Sigmoid colon (tissue), 7 donors: ENCODE data around the gene ZSCAN9. TPM values are rescaled to one million over a fixed set of nuclear protein-coding genes. Genes with fewer than 3 reads are reported as not detected.

Experiments used
- DNase-seq: peaks from one replicate; pipeline ENCODE4 v3.0.0-alpha.2; 2019
- H3K27ac ChIP-seq, 4 donors: fragments of 200-600 bp; sonication (generic); one replicate each; pipeline ENCODE4 v1.5.1; 2016 to 2019; ENCODE audit warnings: mild to moderate bottlenecking in 1 of 4
- H3K27me3 ChIP-seq, 3 donors: fragments of 200-600 bp; sonication (generic); one replicate each; pipeline ENCODE4 v1.5.1; 2019; ENCODE audit warnings: mild to moderate bottlenecking in 1 of 3
- H3K36me3 ChIP-seq, 4 donors: fragments of 200-600 bp; sonication (generic); one replicate each; pipeline ENCODE4 v1.5.1; 2016 to 2019
- H3K4me1 ChIP-seq, 4 donors: fragments of 200-600 bp; sonication (generic); one replicate each; pipeline ENCODE4 v1.5.1; 2017 to 2019
- H3K4me3 ChIP-seq, 4 donors: fragments of 200-600 bp; sonication (generic); one replicate each; pipeline ENCODE4 v1.5.1; 2017 to 2019; ENCODE audit warnings: mild to moderate bottlenecking in 2 of 4, moderate library complexity in 1 of 4
- H3K9me3 ChIP-seq, 4 donors: fragments of 200-600 bp in 3 of 4; sonication (generic) in 3 of 4; one replicate each; pipeline versions ENCODE4 v1.5.1 to v1.6.1; 2013 to 2019
- CTCF ChIP-seq, 4 experiments: fragments of 450-650 bp in 3 of 4; fragments of 200-600 bp in 1 of 4; IDR thresholded peaks; one replicate each; pipeline ENCODE4 v1.5.1; 2016 to 2019; ENCODE audit warnings: antibody characterized with exemption in 4 of 4, mild to moderate bottlenecking in 3 of 4, moderate library complexity in 2 of 4
- EP300 ChIP-seq, 4 donors: sonication (generic); formaldehyde crosslinking; IDR thresholded peaks; one replicate each; pipeline ENCODE4 v1.6.1; 2017; ENCODE audit warnings: antibody characterized with exemption in 4 of 4
- POLR2A ChIP-seq, 2 donors: fragments of 450-650 bp; IDR thresholded peaks; one replicate each; pipeline ENCODE4 v1.6.1; 2016; ENCODE audit warnings: antibody characterized with exemption in 2 of 2, mild to moderate bottlenecking in 2 of 2, moderate library complexity in 2 of 2
- POLR2AphosphoS5 ChIP-seq, 4 donors: sonication (generic); formaldehyde crosslinking; IDR thresholded peaks; one replicate each; pipeline ENCODE4 v1.6.1; 2017; ENCODE audit warnings: antibody characterized with exemption in 4 of 4
- WGBS, 2 donors: extraction: QIAGEN DNeasy Blood & Tissue Kit; methylation state at CpG; one replicate each; pipeline ENCODE4 v1.1.7; 2013; 5-methylcytosine and 5-hydroxymethylcytosine counted together
- intact Hi-C: fragments of 100-400 bp; cut with DNase I; formaldehyde crosslinking; loops from one replicate; pipeline ENCODE4 v1.15.1; 2023
- polyA plus RNA-seq, 3 donors: library from polyadenylated mRNA; stranded (reverse); fragments of 200-250 nt; gene quantifications; one replicate each; pipeline ENCODE4 v1.2.3, GENCODE V29; 2013
- total RNA-seq, 4 donors: library from RNA; depleted of rRNA; stranded (reverse); fragments of >200 nt; gene quantifications; one replicate each; pipeline ENCODE4 v1.1.0, GENCODE V29; 2016
- donor health status: healthy with polysubstance abuse.
- donor health status: Bipolar disorder and iron deficiency.
- donor health status: healthy.

ZSCAN9 gene
- total and polyA plus RNA-seq, 7 donors: 1.8 to 15.1 (median 14.0) TPM

GRCh38 chr6:28226460-28226859 lies 1.4 kb downstream of the ZSCAN9 start:
- no peak for TF ChIP-seq POLR2A (IDR thresholded peaks at IDR 0.05)
- no peak for TF ChIP-seq CTCF (IDR thresholded peaks at IDR 0.05)
- no peak for TF ChIP-seq EP300 (IDR thresholded peaks at IDR 0.05)
- no peak for TF ChIP-seq POLR2AphosphoS5 (IDR thresholded peaks at IDR 0.05)
- 92 to 93% methylated on average over 2 of the region's 2 CpGs for WGBS, 2 donors
- H3K4me1 ChIP-seq: peaks cover 0 to 21% (median 8%) of the 10 kb centered on the region in 4 donors
- no peaks in the 10 kb centered on the region for H3K9me3 ChIP-seq
- no peak overlapping the region for H3K4me3 ChIP-seq
- H3K36me3 ChIP-seq: peaks cover 0 to 46% (median 28%) of the 10 kb centered on the region in 4 donors
- H3K27me3 ChIP-seq: no peaks in the 10 kb centered on the region
- no peak for DNase-seq
- peak overlapping the region in 2 of 4 donors; percentile 81 to 87 for H3K27ac ChIP-seq
- intact Hi-C loops: loop anchor here (10.0 kb wide), 2 partner anchors 128 to 758 kb away; no protein-coding TSS in a partner anchor

GRCh38 chr6:28232785-28233184 lies 7.7 kb downstream of the ZSCAN9 start:
- Histone ChIP-seq H3K4me3 (no peak overlapping the region), H3K9me3 (no peaks in the 10 kb centered on the region), H3K27me3 (no peaks in the 10 kb centered on the region), H3K4me1 (no peaks in the 10 kb centered on the region), H3K36me3 (peaks cover 0 to 74% (median 33%) of the 10 kb centered on the region in 4 donors), H3K27ac (no peak overlapping the region)
- intact Hi-C loops: no loop called here
- no peak for DNase-seq
- WGBS, 2 donors: 97 to 98% methylated on average over 11 of the region's 11 CpGs
- no peak for TF ChIP-seq EP300 (IDR thresholded peaks at IDR 0.05)
- TF ChIP-seq CTCF (IDR thresholded peaks at IDR 0.05): no peak
- TF ChIP-seq POLR2AphosphoS5 (IDR thresholded peaks at IDR 0.05): no peak
- TF ChIP-seq POLR2A (IDR thresholded peaks at IDR 0.05): no peak

GRCh38 chr6:28235912-28236452 lies 10.9 kb downstream of the ZSCAN9 start:
- Histone ChIP-seq H3K36me3 (peaks cover 0 to 42% (median 14%) of the 10 kb centered on the region in 4 donors), H3K4me3 (no peak overlapping the region), H3K9me3 (no peaks in the 10 kb centered on the region), H3K4me1 (no peaks in the 10 kb centered on the region), H3K27me3 (no peaks in the 10 kb centered on the region), H3K27ac (no peak overlapping the region)
- no peak for DNase-seq
- intact Hi-C loops: no loop called here
- 92 to 94% methylated on average over 3 of the region's 3 CpGs for WGBS, 2 donors
- TF ChIP-seq POLR2AphosphoS5 (IDR thresholded peaks at IDR 0.05) (no peak), POLR2A (IDR thresholded peaks at IDR 0.05) (no peak), EP300 (IDR thresholded peaks at IDR 0.05) (no peak), CTCF (IDR thresholded peaks at IDR 0.05) (no peak)

GRCh38 chr6:28239636-28240035 lies 14.6 kb downstream of the ZSCAN9 start:
- no peak overlapping the region for H3K27ac ChIP-seq
- peaks cover 0 to 16% (median under 1%) of the 10 kb centered on the region in 4 donors for H3K36me3 ChIP-seq
- no peak overlapping the region for H3K4me3 ChIP-seq
- no peaks in the 10 kb centered on the region for H3K27me3 ChIP-seq
- 92 to 98% methylated on average over 1 of the region's 1 CpG for WGBS, 2 donors
- TF ChIP-seq POLR2A (IDR thresholded peaks at IDR 0.05): no peak
- no peak for TF ChIP-seq EP300 (IDR thresholded peaks at IDR 0.05)
- TF ChIP-seq CTCF (IDR thresholded peaks at IDR 0.05): no peak
- no peak for TF ChIP-seq POLR2AphosphoS5 (IDR thresholded peaks at IDR 0.05)
- intact Hi-C loops: no loop called here
- no peaks in the 10 kb centered on the region for H3K9me3 ChIP-seq
- H3K4me1 ChIP-seq: no peaks in the 10 kb centered on the region
- DNase-seq: no peak

DNA sequence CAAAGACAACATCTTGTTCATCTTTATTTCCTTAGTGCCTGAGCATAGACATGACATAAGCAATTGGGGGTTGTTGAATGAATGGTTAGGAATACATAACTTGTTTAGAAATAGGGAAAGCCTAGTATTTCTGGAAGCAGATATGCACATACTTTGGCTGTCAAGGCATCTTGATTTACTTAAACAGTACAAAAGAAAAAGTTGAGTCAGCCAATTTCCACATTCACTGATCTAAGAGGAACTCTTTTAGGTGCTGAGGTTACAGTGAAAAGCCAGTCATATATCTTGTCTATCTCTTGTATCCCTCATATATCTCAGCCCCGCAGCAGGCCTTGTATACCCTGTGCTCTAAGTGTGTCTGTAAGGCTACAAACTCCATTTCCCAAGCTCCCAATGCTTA lies 15.4 kb downstream of the ZSCAN9 start:
- intact Hi-C loops: no loop called here
- WGBS, 2 donors: 92 to 97% methylated on average over 1 of the region's 1 CpG
- TF ChIP-seq CTCF (IDR thresholded peaks at IDR 0.05): no peak
- TF ChIP-seq POLR2A (IDR thresholded peaks at IDR 0.05): no peak
- no peak for TF ChIP-seq EP300 (IDR thresholded peaks at IDR 0.05)
- TF ChIP-seq POLR2AphosphoS5 (IDR thresholded peaks at IDR 0.05): no peak

More for the DNA sequence above, 15.4 kb downstream of the ZSCAN9 start:
- Histone ChIP-seq H3K4me3 (no peak overlapping the region), H3K36me3 (peaks cover 0 to 19% (median 9%) of the 10 kb centered on the region in 4 donors), H3K27me3 (no peaks in the 10 kb centered on the region), H3K4me1 (no peaks in the 10 kb centered on the region), H3K27ac (no peak overlapping the region), H3K9me3 (no peaks in the 10 kb centered on the region)
- no peak for DNase-seq
